H1 (cell line): ENCODE measurements around the gene EFCAB8. TPM values are rescaled to one million over a fixed set of nuclear protein-coding genes. Genes with fewer than 3 reads are reported as not detected.

Source experiments
- CTCF ChIA-PET: fragments of 300-600 bp; sonication (Branson Sonifier 250); formaldehyde crosslinking; loops from one replicate; lab custom pipeline; 2021; ENCODE audit not compliant: partially characterized antibody; lab: Charles Lee
- POLR2A ChIA-PET: fragments of 300-600 bp; sonication (Branson Sonifier 250); formaldehyde crosslinking; loops from one replicate; lab custom pipeline; 2021; ENCODE audit warnings: inconsistent platforms; ENCODE audit not compliant: partially characterized antibody; lab: Charles Lee
- DNase-seq, 2 experiments: peaks; one replicate each; pipeline versions ENCODE4 v3.0.0 to v3.0.0-alpha.2; 2010 to 2022; ENCODE audit warnings: low spot score in 2 of 2, low read depth in 1 of 2, mixed read lengths in 1 of 2
- FAIRE-seq: peaks from 2 replicates; lab custom pipeline; 2011; peaks lifted over from hg19 to GRCh38; lab: Jason Lieb, UNC
- H2AFZ ChIP-seq: 2 replicates; pipeline ENCODE4 v1.8.1; 2012; ENCODE audit warnings: low read length, inconsistent platforms
- H2AK5ac ChIP-seq: 2 replicates; pipeline ENCODE4 v1.6.1; 2013; ENCODE audit warnings: low read depth, low read length
- H2BK120ac ChIP-seq: replicated peaks from 2 replicates; pipeline ENCODE3; 2013; ENCODE audit warnings: low read depth, low read length, inconsistent platforms
- H2BK12ac ChIP-seq: 2 replicates; pipeline ENCODE4 v1.6.1; 2013; ENCODE audit warnings: low read depth, low read length
- H2BK15ac ChIP-seq: 2 replicates; pipeline ENCODE4 v1.6.1; 2013; ENCODE audit warnings: low read length
- H2BK20ac ChIP-seq: 2 replicates; pipeline ENCODE4 v1.6.1; 2013; ENCODE audit warnings: low read length
- H2BK5ac ChIP-seq: 2 replicates; pipeline ENCODE4 v1.6.1; 2013; ENCODE audit warnings: low read depth, low read length
- H3K14ac ChIP-seq: 2 replicates; pipeline ENCODE4 v1.6.1; 2013; ENCODE audit warnings: inconsistent platforms; ENCODE audit not compliant: insufficient read length
- H3K18ac ChIP-seq: 2 replicates; pipeline ENCODE4 v1.6.1; 2013; ENCODE audit warnings: low read length; ENCODE audit errors: extremely low read depth
- H3K23ac ChIP-seq: 2 replicates; pipeline ENCODE4 v1.6.1; 2013; ENCODE audit warnings: inconsistent platforms; ENCODE audit not compliant: insufficient read length
- H3K23me2 ChIP-seq: 2 replicates; pipeline ENCODE4 v1.6.1; 2013; ENCODE audit warnings: low read depth, low read length
- H3K27ac ChIP-seq: 2 replicates; pipeline ENCODE4 v1.6.1; 2011; ENCODE audit warnings: low read depth, low read length, inconsistent platforms
- H3K27me3 ChIP-seq, 4 experiments: replicated peaks in 1 of 4; 1 replicate in 1 of 4; 2 replicates in 3 of 4; pipeline versions ENCODE4 v1.6.1 to v1.8.1; 2011 to 2013; ENCODE audit warnings: low read length in 3 of 4, mild to moderate bottlenecking in 3 of 4, inconsistent platforms in 2 of 4, mixed read lengths in 2 of 4, moderate library complexity in 1 of 4; ENCODE audit not compliant: control insufficient read depth in 3 of 4, insufficient read depth in 3 of 4; ENCODE audit errors: extremely low read depth in 1 of 4
- H3K36me3 ChIP-seq, 4 experiments: 2 replicates each; pipeline versions ENCODE4 v1.6.1 to v1.8.1; 2011 to 2013; ENCODE audit warnings: mild to moderate bottlenecking in 4 of 4, low read length in 3 of 4, moderate library complexity in 2 of 4, control low read depth in 1 of 4, inconsistent platforms in 1 of 4; ENCODE audit not compliant: insufficient read depth in 4 of 4, control insufficient read depth in 2 of 4
- H3K4ac ChIP-seq: replicated peaks from 2 replicates; pipeline ENCODE3; 2013; ENCODE audit warnings: low read length, low read depth, mixed read lengths, inconsistent platforms; ENCODE audit not compliant: insufficient read length
- H3K4me1 ChIP-seq, 4 experiments: replicated peaks in 1 of 4; 1 replicate in 1 of 4; 2 replicates in 3 of 4; pipeline versions ENCODE4 v1.6.1 to v1.8.1; 2011 to 2013; ENCODE audit warnings: low read length in 3 of 4, inconsistent platforms in 2 of 4, mixed read lengths in 1 of 4; ENCODE audit not compliant: insufficient read depth in 4 of 4, control insufficient read depth in 3 of 4
- H3K4me2 ChIP-seq, 2 experiments: 2 replicates each; pipeline versions ENCODE4 v1.6.1 to v1.8.1; 2011 to 2013; ENCODE audit warnings: low read depth in 2 of 2, low read length in 2 of 2, control low read depth in 1 of 2, inconsistent platforms in 1 of 2, mild to moderate bottlenecking in 1 of 2; ENCODE audit not compliant: insufficient read depth in 1 of 2
- H3K4me3 ChIP-seq, 4 experiments: fragments of 200-600, 300-600 bp in 1 of 4; sonication (generic), shearing (Covaris generic), sonication (Bioruptor Twin) in 1 of 4; 2 replicates each; pipeline versions ENCODE4 v1.5.1 to v1.8.1; 2011 to 2016; ENCODE audit warnings: low read length in 4 of 4, low read depth in 3 of 4, control low read depth in 2 of 4, inconsistent platforms in 2 of 4, mild to moderate bottlenecking in 2 of 4, mixed read lengths in 1 of 4, moderate library complexity in 1 of 4; ENCODE audit not compliant: insufficient read depth in 2 of 4; ENCODE audit errors: extremely low read depth in 1 of 4
- H3K56ac ChIP-seq: replicated peaks from 2 replicates; pipeline ENCODE3; 2013; ENCODE audit warnings: low read depth, mild to moderate bottlenecking, mixed read lengths, low read length, inconsistent platforms; ENCODE audit not compliant: insufficient read length
- H3K79me1 ChIP-seq: 2 replicates; pipeline ENCODE4 v1.6.1; 2013; ENCODE audit warnings: low read depth, low read length, control low read depth
- H3K79me2 ChIP-seq, 2 experiments: 2 replicates each; pipeline versions ENCODE4 v1.6.1 to v1.8.1; 2012 to 2013; ENCODE audit warnings: low read length in 2 of 2, mild to moderate bottlenecking in 2 of 2, inconsistent platforms in 1 of 2; ENCODE audit not compliant: insufficient read depth in 2 of 2, control insufficient read depth in 1 of 2
- H3K9ac ChIP-seq, 4 experiments: replicated peaks in 1 of 4; 1 replicate in 1 of 4; 2 replicates in 3 of 4; pipeline versions ENCODE4 v1.6.1 to v1.8.1; 2011 to 2013; ENCODE audit warnings: low read depth in 3 of 4, low read length in 3 of 4, control low read depth in 2 of 4, mild to moderate bottlenecking in 2 of 4, moderate library complexity in 2 of 4, inconsistent platforms in 1 of 4; ENCODE audit errors: extremely low read depth in 1 of 4
- H3K9me3 ChIP-seq, 2 experiments: 2 replicates each; pipeline versions ENCODE4 v1.6.1 to v1.8.1; 2012 to 2013; ENCODE audit warnings: mild to moderate bottlenecking in 2 of 2, moderate library complexity in 2 of 2, control low read depth in 1 of 2, inconsistent platforms in 1 of 2, low read depth in 1 of 2, low read length in 1 of 2, mixed read lengths in 1 of 2; ENCODE audit not compliant: insufficient read depth in 2 of 2
- H4K20me1 ChIP-seq, 2 experiments: replicated peaks in 1 of 2; 2 replicates each; pipeline versions ENCODE3 to v1.8.1; 2011 to 2013; ENCODE audit warnings: inconsistent platforms in 2 of 2, low read length in 2 of 2, mild to moderate bottlenecking in 1 of 2; ENCODE audit not compliant: insufficient read depth in 2 of 2, control insufficient read depth in 1 of 2
- H4K5ac ChIP-seq: 2 replicates; pipeline ENCODE4 v1.6.1; 2013; ENCODE audit warnings: low read length, low read depth, mixed read lengths, inconsistent platforms; ENCODE audit not compliant: insufficient read length
- H4K8ac ChIP-seq: 2 replicates; pipeline ENCODE4 v1.8.0; 2013; ENCODE audit warnings: mild to moderate bottlenecking, moderate library complexity, low read length, inconsistent platforms; ENCODE audit not compliant: insufficient read depth; ENCODE audit errors: extremely low read depth
- H4K91ac ChIP-seq: replicated peaks from 2 replicates; pipeline ENCODE3; 2013; ENCODE audit warnings: low read length, mixed read lengths, inconsistent platforms; ENCODE audit not compliant: insufficient read length
- JUND ChIP-seq: IDR thresholded peaks from 2 replicates; pipeline ENCODE4 v1.6.1; 2011; ENCODE audit warnings: mild to moderate bottlenecking, improper control_type of control experiment, low read length
- RAD21 ChIP-seq, 2 experiments: IDR thresholded peaks in 1 of 2; conservative IDR thresholded peaks in 1 of 2; 2 replicates each; pipeline ENCODE4 v1.6.1; 2011; ENCODE audit warnings: low read depth in 2 of 2, low read length in 2 of 2, improper control_type of control experiment in 1 of 2, inconsistent platforms in 1 of 2, mild to moderate bottlenecking in 1 of 2, moderate library complexity in 1 of 2
- WGBS, 2 experiments: shearing (Covaris generic) in 1 of 2; methylation state at CpG; one replicate each; pipeline versions ENCODE4 v1.1.6 to v1.1.7; 2013 to 2015; ENCODE audit warnings: low lambda C conversion rate in 2 of 2, mixed read lengths in 2 of 2, inconsistent platforms in 1 of 2, low coverage in 1 of 2, missing lambda C conversion rate in 1 of 2; ENCODE audit not compliant: insufficient replicate concordance in 2 of 2, insufficient coverage in 1 of 2, insufficient read length in 1 of 2; ENCODE audit errors: extremely low coverage in 1 of 2, missing lambda C conversion rate in 1 of 2; 5-methylcytosine and 5-hydroxymethylcytosine counted together
- polyA plus RNA-seq, 7 experiments: library from polyadenylated mRNA; depleted of rRNA in 3 of 7; stranded (reverse) in 5 of 7; unstranded in 2 of 7; fragments of >200 nt in 5 of 7; fragments of 200-250 nt in 2 of 7; gene quantifications; 1 replicate in 5 of 7; 2 replicates in 1 of 7; 4 replicates in 1 of 7; pipeline versions ENCODE4 v1.2.1 to v1.2.3, GENCODE V29; 2011 to 2013; ENCODE audit warnings: missing spikeins in 2 of 7, mixed read lengths in 2 of 7
- total RNA-seq: library from RNA; stranded (reverse); fragmentation: NEBNext Ultra II Directional; extraction: Animal tissue kit (Norgen Biotek cat#: 25700); gene quantifications from 2 replicates; pipeline ENCODE4 v1.2.1, GENCODE V29; 2021

The EFCAB8 gene
- total and polyA plus RNA-seq, 2 of the 8 experiments (the other 6 are each of a cell fraction or from before 2014, with no cell fraction given) = 0.06 to 0.20 TPM

- DNase-seq = peak in 1 of 2 experiments; percentile 38
- Histone ChIP-seq H3K9me3 (no peaks in the 10 kb centered on the region), H3K4me2 (no peak overlapping the region), H4K20me1 (no peaks in the 10 kb centered on the region), H3K36me3 (no peaks in the 10 kb centered on the region), H3K4ac (no peak overlapping the region), H3K9ac (no peak overlapping the region), H3K14ac (no peak overlapping the region), H4K91ac (no peak overlapping the region), H2BK120ac (no peak overlapping the region), H3K27ac (no peak overlapping the region), H3K4me1 (no peaks in the 10 kb centered on the region; a peak in 2 of 7 replicates), H2BK15ac (no peak overlapping the region), H4K5ac (no peak overlapping the region), H3K4me3 (no peak overlapping the region), H3K27me3 (no peaks in the 10 kb centered on the region), H2BK12ac (no peak overlapping the region), H2BK5ac (no peak overlapping the region), H3K23ac (no peak overlapping the region), H2AK5ac (no peak overlapping the region), H3K79me1 (no peaks in the 10 kb centered on the region), H4K8ac (no peak overlapping the region; the same call in 1 of the 2 replicates), H3K56ac (no peak overlapping the region), H3K23me2 (no peaks in the 10 kb centered on the region), H3K18ac (no peak overlapping the region), H2AFZ (no peak overlapping the region), H3K79me2 (no peaks in the 10 kb centered on the region), H2BK20ac (no peak overlapping the region)
- CTCF ChIA-PET = interaction anchor here (0.6 to 1.8 kb wide), 4 partner anchors 8 to 41 kb away, joined by 3 to 7 read pairs (median 4); partner anchors contain the start of gene SUN5
- TF ChIP-seq JUND (no peak), RAD21 (IDR thresholded peaks at IDR 0.05 in 1 of 2, conservative IDR thresholded peaks at IDR 0.05 in 1 of 2; ENCODE audit: low read depth in 2 of 2, low read length in 2 of 2) (no peak)
- 92% methylated on average over 12 of the region's 12 CpGs; no CpG with 5 or more reads in 1 of the 2 experiments for WGBS, 2 experiments
- POLR2A ChIA-PET = no interaction called here
- FAIRE-seq = no peak
Measured at GRCh38 chr20:32965581-32966373, 107.1 kb downstream of the EFCAB8 start.
